H4 (cell line): ENCODE data around the gene ZNF654. TPM values are rescaled to one million over a fixed set of nuclear protein-coding genes. Genes with fewer than 3 reads are reported as not detected.

Experiments used
- total RNA-seq: library from RNA; depleted of rRNA; stranded (reverse); fragments of >200 nt; shearing (Covaris generic); gene quantifications from 2 replicates; pipeline ENCODE4 v1.2.3, GENCODE V29; 2014; rRNA removed

The ZNF654 gene
- total RNA-seq, 1 experiment from 2014 or later = 4.0 TPM

Other genes with a start within 250 kb of the ZNF654 start
- 29.3 and 37.3 TPM in 2 replicates for gene CGGBP1, start 250 bp upstream of the ZNF654 start, total RNA-seq
- gene C3orf38, start 90.7 kb downstream of the ZNF654 start, total RNA-seq = 14.3 and 17.5 TPM in 2 replicates